ENCODE data around the gene AGK.
"Not testable (repeated sequence)": the region's sequence is repeated elsewhere in the genome, so short reads cannot be mapped to it uniquely, and the experiment has no call there.

AGK gene

DNA sequence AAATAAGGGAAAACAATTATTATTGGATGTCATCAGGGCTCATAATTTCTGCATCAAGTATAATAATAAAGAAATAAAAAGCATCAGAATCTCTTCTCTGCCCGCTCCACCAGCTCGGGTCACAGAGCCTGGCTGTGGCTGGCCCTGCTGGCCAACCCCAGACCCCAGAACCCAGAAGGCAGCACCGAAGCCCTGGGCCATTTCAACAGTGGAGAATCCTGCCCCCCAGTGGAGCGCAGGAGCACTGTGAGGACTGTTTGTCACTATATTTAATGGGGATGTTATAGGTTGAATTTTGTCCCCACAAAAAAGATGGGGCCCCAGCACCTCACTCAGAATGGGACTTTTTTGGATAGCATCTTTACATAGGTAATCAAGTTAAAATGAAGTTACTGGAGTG, 123.5 kb downstream of the AGK start:
- no peak for DNase-seq (ENCODE audit: low read depth, low spot score)

DNA sequence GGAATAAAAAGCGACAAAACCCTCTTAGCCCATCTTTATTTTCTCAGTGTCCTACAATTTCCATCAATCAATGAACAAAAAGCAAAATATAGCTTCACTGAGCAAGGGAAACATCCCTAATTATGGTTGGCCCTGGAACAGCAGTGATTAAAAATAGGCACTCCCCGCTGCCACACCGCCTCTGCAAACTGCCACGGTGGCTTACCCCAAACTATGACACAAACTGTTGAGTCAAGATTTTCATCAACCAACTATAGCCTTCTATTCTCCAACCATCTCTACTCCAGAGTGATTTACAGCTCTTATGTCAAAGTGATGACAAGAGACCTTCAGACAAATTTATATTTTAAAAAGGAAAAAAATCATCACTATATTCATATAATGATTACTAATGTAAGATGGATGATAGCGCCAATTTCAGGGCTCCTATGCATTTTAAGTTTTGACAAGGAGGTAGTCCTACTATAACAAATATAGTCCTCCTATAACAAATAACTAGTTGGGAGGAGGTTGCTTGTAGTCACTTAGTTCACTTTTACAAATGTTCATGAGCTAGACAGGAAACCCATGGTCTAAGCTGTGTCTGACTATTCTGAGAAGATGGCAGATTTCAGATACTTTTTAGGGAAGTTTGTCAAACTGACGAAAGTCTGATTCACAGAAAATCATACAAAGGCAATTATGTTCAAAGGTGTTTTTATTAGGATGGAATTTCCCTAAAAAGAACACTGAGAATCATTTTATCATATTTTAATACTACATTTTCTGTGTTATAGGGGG, 124.4 kb downstream of the AGK start:
- no peak for DNase-seq (ENCODE audit: low read depth, low spot score)

DNA sequence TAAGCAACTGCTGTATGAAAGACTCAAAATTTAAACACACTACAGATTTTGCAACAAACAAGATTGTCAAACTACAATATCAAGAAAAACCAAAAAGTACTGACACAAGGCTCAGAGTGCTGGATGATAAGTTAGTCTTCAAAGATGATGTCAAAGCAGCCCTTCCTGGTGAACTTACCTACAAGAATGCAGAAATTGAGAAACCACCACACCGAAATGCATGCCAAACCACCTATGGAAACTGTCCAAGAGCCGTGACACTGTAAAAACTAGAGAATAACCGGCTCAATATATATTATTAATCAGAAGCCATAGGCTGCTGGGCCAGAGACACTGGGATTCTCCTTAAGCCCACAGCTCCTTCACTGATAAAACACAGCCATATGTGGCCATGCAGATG, 125.4 kb downstream of the AGK start:
- no peak for DNase-seq (ENCODE audit: low read depth, low spot score)

DNA sequence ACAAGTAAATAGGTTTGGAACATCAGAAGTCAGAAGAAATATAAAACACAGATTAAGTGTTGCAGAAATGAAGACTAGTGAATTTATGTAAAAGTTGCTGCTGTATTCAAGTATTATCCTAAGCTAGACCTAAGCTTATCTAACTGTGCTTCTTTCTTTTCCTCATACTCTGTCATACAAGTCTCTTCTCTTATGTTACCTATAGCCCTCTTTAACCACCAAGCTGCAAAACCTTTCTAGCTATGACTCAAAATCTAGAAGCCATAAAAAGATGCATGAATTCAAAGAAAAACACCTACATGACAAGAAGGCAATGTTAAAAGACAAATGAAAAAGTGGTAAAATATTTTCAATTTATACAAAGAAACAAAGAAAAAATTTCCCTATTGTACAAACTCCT, 127.8 kb downstream of the AGK start:
- no peak for DNase-seq (ENCODE audit: low read depth, low spot score)

DNA sequence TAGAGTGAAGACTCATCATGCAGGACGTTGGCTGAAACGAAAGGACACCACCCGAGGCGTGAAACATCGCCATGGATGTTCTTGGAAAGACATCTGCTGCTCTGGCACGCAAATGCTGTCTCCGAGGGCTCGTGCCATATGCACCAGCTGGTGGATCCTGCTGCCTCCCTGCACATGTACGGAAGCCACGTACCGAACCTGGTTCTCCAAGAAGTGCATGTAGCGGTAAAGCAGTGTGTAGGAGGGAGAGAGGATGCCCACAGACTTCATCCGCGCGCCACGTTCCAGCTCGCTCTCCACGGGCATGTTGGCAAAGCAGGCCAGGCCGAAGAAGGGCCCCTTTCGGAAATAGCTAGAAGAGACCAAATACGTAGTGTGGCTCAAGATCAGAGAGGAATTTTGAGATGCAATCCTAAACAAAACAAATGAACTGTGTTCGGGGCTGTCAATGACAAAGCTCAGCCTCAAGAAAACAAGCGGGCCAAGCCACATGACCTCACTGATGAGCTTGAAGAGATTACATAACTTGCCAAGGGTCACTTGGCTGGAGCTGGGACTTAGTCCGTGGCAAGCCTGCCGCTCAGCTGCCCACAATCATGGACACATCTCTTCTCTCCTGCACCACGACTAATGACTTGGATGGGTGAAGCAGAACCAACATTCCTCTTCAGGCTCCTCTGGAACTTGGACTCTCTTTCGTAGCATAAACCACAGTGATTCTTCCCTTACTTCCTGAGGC, 134.2 kb downstream of the AGK start:
- DNase-seq (ENCODE audit: low read depth, low spot score): no peak

DNA sequence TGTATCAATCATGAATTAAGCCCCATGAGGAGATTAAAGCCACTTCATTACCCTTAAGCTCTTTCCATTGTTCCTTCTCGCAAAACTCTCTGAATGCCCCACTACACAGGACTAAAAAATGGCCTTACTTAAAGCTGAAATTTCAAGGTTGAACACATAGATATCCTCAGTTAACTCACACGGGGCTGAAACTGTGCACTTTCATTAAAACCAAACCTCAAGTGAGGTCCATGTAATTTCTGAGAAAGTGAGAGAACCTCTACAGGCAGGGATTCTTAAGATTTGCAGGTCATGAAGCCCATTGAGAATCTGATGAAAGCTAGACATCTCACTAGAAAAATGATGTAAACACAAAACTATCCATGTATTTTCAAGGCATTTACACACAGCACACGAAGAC, 134.9 kb downstream of the AGK start:
- no peak for DNase-seq (ENCODE audit: low read depth, low spot score)

DNA sequence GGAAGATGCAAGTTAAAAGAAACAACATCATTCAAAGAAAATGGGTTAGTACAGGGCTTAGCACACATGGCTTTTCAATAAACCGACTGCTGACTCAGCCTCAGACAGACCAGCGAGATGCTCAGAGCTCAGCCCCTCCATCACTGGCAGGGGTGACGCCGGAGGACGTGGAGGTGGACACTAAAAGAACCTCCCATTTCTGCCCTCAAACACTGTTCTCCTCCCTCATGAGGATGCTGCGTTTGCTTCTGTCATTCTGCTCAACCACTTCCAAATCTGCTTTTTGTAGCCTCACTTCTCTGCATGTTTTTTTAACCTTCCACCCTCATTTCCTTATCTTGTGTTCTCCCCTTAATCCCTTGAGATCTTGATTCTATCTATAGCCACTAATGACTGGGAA, 135.5 kb downstream of the AGK start:
- DNase-seq (ENCODE audit: low read depth, low spot score): no peak

DNA sequence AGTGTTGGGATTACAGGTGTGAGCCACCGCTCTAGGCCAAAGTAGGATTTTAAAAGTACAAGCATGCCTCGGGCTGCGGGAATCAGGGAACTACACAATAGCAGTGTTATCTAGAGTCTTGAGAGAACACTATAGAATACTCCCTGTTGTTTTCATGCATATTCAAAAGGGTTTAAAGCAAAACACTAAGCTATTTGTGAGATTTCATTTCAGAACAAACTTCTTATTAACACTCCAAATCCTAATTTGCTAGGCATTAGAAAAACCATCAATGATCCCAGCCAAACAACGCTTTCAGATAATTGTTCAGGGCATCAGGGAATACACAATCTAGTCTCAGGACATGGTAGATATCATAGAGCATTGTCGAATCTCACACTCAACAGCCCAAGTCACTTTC, 136.8 kb downstream of the AGK start:
- no peak for DNase-seq (ENCODE audit: low read depth, low spot score)

DNA sequence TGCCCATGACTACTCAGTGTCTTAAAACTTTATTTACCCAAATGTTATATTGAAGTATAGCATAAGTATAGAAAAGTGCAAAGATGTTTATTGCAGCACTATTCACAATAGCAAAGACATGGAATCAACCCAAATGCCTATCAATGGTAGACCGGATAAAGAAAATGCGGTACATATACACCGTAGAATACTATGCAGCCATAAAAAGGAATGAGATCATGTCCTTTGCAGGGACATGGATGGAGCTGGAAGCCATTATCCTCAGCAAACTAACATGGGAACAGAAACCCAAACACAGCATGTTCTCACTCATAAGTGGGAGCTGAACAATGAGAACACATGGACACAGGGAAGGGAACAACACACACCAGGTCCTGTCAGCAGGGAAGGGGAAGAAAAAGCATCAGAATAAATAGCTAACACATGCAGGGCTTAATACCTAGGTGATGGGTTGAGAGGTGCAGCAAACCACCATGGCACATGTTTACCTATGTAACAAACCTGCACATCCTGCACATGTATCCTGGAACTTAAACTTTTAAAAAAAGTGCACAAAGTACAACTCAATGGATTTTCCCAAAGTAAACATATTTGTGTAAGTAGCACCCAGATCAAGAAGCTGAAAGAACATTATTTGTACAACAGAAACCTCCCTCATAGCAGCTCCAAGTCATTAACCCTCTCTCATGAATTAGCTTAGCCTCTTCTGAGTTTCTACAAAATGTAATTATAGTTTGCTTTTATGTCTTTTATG, 138.0 kb downstream of the AGK start:
- DNase-seq (ENCODE audit: low read depth, low spot score): not testable (repeated sequence)

DNA sequence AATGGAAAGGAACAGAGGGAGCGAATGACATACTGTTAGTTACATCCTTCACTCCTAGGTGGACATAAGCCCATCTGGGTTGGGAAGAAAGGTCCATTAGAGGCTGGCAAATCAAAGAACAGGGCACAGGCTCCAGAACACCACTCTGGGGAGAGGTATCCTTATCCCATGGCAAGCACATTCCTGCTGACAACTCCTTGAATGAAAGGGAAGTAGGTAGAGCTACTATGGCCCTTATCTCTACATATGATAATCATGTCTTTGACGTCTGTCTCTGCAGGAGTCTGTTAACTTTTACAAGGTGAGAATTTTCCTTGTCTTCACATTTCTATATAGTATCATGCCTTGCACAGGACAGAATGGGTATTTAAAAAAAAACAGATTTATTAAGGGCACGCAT, 140.3 kb downstream of the AGK start:
- DNase-seq (ENCODE audit: low read depth, low spot score): no peak

DNA sequence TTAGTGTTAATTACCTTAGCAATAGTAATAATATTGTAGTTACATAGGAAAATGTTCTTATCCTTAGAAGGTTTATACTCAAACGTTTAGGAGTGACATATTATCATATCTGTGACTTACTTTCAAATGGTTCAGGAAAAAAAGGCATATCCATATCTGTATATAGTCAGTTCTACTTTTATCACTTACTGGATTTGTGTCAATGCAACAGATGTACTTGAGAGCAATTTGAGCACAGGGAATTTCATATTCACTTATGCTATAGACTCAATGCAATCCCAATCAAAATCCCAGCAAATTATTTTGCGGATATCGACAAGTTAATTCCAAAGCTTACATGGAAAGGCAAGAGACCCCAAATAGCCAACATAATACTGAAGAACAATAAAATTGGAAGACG, 140.8 kb downstream of the AGK start:
- DNase-seq (ENCODE audit: low read depth, low spot score): no peak

DNA sequence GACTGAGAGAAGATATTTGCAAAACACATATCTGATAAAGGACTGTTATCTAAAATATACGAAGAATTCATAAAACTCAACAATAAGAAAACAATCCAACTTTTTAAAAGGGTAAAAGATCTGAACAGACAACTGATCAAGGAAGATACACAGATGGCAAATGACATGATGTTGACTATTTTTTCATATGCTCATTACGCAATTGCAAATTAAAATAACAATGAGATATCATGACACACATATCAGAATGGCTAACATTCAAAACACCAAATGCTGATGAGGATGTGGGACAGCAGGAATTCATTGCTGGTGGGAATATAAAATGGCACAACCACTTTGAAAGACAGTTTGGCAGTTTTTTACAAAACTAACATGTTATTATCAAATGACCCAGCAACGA, 141.9 kb downstream of the AGK start:
- no peak for DNase-seq (ENCODE audit: low read depth, low spot score)

DNA sequence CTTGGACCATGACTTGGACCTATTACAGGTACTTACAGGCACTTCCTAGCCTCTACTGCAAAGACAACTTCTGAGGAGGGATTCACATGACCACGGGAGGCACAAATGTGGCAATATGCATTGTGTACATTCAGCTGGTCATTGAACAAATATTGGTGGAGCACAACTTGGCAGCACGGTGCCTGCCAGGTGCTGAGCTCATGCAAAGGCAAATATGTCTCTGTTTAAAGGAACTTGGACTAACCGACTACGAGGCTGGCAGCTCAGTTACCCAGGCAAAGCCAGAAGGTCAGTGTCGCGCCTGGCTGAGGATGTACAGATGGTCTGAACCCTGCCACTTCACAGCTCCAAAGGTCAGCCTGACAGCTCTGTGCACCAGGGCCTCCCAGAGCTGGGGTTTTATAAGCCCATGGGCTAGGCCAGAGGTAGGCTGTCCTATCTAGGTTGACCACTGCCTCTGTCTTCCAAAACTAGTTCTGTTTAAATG, 144.6 kb downstream of the AGK start:
- no peak for DNase-seq (ENCODE audit: low read depth, low spot score)

DNA sequence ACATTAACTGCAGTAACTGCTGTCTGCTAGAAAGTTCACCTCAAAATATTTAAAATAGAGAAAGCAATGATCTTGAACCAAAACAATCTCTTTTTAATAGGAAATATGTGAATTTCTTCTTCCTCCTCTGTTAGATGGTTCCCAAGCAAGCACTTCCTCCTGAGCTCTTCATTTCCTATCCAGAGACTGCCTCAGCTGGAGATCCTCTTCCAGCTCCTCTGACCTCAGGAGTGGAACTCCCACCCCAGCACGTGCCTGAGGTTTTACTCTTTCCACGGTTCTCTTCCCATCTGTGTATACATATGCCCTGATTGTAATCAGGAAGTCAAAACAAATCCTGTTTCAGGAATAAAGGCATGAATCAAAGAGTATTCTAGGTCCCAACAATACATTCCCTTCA, 145.1 kb downstream of the AGK start:
- no peak for DNase-seq (ENCODE audit: low read depth, low spot score)

DNA sequence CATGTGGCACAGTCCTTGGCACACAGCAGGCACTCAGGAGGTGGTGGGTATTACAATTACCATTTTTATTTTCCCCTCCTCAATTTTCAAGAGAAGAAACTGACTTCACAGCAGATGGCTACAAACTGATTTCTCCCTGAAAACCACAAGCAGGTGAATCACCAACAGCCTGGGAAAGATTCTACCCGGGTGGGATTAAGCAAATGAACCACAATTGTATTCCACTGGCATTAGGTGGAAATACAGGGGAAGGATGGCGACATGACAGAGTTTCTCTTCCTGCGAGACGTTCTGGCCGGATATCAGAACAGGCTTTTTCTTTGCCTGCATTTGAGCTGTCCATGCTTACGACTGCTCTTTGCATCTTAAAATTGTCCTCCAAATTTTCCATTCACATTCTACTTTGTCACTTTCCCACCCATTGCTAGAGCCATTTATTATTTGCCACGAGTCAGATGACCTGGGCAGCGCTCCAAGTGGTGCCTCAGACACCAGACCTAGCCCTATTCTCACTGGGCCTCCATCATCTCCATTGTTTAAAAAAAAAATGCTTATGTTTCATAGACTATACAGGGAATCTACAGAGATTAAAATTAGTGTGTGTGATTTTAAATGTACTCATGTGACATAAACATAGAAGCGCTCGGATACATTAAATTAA, 146.1 kb downstream of the AGK start:
- DNase-seq (ENCODE audit: low read depth, low spot score): no peak

DNA sequence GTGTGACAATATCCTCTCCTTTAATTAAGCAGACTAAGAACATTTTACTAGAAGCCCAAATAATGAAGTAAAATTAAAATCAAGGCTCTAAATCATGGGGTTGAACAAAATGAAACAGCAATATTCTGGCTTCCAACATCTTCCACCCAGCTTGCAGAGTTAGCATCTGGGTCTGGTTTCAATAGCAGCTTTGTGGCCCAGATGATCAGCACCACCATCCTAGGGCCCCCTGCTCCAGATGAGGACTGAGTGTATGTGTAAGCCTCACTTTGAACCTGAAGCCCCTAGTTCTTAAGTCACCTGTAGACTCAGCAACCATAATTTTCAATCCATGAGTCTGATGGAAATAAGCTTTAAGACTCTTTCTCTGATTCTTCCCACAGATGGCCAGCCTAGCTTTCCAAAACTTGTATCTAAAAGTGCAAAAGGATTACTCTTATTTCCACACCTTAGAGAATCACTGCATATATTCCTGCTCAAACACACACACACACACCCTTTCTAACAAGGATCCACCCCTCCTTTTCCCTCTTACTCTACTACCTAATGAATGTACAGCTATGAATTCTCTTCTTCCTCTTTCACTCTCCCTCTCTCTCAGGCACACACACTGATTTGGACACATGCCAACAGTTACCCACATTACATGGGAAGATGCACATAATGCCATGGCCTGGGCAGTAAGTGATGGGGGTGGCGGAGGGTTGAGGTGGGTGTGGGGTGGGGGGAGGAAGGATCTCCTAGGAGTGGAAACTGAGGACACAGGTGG, 147.2 kb downstream of the AGK start:
- no peak for DNase-seq (ENCODE audit: low read depth, low spot score)

DNA sequence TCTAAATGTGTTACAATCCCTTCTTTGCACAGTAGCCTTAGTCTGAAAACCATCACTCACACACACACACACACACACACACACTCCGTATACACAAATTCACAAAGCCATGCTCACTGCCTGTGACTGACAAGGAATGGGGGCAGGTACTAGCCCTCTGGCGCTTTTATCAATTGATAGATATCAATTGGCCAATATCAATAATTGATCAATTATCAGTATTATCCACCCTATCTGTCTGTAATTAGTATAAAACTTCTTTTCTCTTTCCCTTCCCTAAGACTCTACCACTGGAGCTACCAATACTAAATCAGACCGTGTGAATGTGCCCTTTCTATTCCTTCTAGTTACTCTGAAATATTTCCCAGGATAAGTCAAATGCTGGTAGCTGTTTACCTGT, 148.7 kb downstream of the AGK start:
- DNase-seq (ENCODE audit: low read depth, low spot score): no peak

DNA sequence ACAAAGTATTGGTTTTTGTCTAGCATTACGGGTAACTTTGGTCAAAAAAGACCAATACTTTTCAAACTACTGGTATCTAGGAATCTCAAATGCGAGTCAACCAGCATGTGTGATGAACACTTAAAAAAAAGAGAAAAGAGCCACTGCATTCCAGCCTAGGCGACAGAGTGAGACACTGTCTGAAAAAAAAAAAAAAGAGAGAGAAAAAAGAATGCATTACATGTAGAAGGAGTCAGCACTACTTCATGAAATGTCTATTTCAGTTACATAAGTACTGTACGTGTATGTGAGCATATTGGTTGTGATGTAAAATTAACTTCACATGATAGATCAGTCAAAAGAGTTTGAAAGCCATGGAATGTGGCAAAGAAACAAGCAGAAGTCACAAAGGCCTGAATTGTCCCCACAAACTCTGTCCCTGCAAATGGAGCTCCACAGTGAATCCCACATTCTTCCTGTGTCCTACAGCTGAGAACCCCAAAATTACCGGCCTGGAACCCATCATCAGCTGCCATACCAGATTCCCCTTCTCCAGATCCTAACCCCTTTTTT, 149.2 kb downstream of the AGK start:
- no peak for DNase-seq (ENCODE audit: low read depth, low spot score)

DNA sequence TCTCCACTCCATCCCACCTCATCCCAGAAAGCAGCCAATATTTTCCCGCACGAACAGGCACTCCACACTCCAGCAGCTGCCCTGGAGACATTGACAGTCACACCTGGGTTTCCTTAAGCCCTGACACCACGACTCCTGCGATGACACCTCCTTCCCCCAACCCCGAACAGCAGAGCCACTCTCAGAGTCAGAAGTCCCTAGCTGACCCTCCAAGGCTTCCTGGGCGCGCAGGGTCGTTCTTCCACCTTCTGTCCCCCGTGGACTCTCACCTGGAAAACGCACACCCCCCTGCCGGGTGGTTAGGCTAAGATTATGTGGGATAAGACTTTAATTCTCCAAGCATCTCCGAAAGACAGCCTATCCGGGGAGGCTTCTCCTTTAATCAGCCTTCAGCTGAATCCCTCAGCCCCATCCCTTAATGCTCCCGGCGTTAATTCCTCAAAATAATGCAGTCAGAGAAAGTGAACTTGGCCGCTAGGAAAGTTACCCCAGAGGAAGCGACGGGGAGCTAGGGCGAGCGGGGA, 149.7 kb downstream of the AGK start:
- no peak for DNase-seq (ENCODE audit: low read depth, low spot score)

DNA sequence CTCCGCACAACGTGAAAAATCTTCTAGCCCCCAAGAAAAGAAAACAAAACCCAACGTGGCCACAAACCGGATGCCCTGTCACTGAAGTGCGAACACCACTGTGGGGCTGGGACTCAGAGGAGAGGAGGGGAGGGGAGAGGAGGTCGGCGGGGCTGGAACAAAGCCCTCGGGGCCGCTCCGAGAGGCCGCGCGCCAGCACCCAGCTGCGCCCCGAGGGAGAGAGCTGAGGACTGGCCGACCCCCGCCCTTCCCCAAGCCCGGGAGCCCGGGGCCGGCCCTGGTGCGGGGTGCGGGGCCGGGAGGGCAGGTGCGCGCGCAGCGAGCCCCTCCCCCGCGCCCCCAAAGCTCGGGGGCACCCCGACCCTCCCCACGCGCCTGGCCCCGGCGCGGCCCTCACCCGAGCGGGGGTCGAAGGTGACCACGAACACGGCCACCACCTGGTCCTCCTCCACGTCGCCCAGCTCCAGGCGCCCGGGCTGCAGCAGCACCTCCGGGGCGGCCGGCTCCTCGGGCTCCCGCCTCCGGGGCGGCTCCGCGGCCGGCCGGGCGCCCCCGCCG, 150.4 kb downstream of the AGK start:
- DNase-seq (ENCODE audit: low read depth, low spot score): peak; percentile 45
